GM21423 (cell line): ENCODE data around the gene DNM2.
"Not testable (repeated sequence)": the region's sequence is repeated elsewhere in the genome, so short reads cannot be mapped to it uniquely, and the experiment has no call there.

Experiments
- ATAC-seq: cut with Tn5 transposase; IDR thresholded peaks from one replicate; pipeline ENCODE4 v1.9.1; 2021; ENCODE audit warnings: mild to moderate bottlenecking, moderate library complexity; ENCODE audit not compliant: unreplicated experiment

The DNM2 gene

GRCh38 chr19:10751109-10751953 is 33.5 kb downstream of the DNM2 start:
- ATAC-seq = no peak

- no peak for ATAC-seq
Measured at GRCh38 chr19:10752237-10752912, 34.5 kb downstream of the DNM2 start.

GRCh38 chr19:10752913-10753704 is 35.2 kb downstream of the DNM2 start:
- ATAC-seq = no peak

DNA sequence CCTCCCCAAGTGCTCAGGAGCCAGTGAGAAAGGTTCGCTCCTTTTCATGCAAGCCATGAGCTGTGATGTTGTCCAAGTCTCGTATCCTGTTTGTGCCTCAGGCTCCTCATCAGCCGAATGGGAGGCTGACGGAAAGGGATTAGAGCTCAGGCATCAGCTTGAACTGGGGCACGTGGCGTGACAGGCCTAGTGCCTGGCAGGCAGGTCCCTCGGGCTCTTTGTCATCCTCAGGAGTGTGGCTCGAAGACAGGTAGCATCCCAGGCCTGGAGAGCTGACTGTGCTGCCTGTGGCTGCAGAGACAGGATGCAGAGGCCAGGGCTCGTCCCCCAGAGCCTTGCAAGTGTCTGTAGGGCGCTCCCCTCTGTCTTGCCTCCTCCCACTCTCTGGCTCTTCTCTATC is 38.5 kb downstream of the DNM2 start:
- no peak for ATAC-seq

DNA sequence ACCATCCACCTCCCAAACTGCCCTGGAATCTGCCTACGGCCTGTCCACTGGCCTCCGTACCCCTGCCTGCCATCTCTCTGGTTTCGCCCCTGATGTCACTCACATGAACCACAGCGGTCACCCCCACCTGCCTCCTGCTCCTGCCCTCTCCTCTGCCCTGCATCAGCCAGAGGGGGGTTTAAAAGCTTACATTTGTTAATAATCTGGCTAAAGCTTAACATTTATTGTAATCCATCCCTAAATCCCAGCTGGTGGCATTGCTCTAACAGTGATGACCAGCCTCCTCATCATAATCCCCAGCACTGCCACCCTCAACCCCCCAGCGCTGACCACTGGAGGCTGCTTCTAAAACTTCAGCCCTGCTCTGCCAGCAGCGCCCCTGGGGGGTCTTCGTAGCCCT is 38.9 kb downstream of the DNM2 start:
- ATAC-seq = no peak

GRCh38 chr19:10758050-10758449 is 40.2 kb downstream of the DNM2 start:
- ATAC-seq = not testable (repeated sequence)

- ATAC-seq = no peak
Measured at GRCh38 chr19:10758978-10759377, 41.1 kb downstream of the DNM2 start.

- ATAC-seq = no peak
Measured at GRCh38 chr19:10760273-10760944, 42.5 kb downstream of the DNM2 start.

DNA sequence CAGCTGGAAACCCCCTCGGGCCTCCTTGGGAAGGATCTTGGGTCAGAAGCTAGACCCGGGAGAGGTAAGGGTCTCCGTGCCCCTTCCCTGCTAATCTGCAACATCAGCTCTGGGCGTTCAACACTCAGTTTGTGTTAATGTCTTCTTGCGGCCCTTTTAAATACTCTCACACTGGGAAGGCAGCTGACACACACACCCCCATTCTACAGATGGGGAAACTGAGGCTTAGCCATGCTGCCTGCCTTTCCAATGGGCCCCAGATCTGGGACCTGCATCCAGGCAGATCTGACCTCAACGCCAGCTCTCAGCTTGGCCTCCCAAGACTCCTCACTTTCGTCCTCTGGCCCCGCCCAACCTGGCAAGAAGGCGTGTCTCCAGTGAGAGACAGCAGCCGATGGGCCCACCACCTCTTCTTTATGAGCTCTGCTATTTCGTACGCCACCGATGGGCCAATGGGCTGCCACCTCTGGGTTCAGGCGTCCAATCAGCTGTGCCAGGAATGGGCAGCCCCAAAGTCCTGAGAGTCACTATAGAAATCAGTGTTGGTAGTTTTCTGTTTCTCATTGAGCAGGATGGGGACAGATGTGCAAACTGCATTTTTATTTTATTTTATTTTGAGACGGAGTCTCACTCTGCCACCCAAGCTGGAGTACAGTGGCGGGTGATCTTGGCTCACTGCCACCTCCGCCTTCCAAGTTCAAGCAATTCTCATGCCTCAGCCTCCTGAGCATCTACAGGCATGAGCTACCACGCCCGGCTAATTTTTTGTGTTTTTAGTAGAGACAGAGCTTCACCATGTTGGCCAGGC is 43.8 kb downstream of the DNM2 start:
- ATAC-seq = no peak

DNA sequence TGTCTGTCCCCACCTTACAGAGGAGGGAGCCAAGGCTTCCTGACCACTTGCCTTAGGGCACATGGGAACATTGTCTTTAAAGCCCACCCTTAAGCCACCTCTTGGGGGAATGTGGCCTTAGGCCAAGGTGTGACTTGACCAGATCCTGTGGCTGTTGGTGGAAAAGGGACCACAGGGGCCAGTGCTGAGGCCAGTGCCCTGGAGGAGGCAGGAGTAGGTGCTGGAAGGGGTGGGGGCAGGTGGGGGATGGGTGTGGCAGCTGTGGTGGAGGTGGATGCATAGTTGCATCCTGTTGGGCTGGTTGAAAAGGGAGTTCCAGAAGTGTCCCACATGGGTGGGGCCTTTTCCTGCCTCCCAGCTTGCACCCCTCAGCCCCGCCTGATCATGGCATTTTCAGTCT is 44.8 kb downstream of the DNM2 start:
- ATAC-seq = no peak

- ATAC-seq = no peak
Measured at GRCh38 chr19:10763411-10763810, 45.5 kb downstream of the DNM2 start.

GRCh38 chr19:10763828-10764339 is 46.0 kb downstream of the DNM2 start:
- no peak for ATAC-seq

DNA sequence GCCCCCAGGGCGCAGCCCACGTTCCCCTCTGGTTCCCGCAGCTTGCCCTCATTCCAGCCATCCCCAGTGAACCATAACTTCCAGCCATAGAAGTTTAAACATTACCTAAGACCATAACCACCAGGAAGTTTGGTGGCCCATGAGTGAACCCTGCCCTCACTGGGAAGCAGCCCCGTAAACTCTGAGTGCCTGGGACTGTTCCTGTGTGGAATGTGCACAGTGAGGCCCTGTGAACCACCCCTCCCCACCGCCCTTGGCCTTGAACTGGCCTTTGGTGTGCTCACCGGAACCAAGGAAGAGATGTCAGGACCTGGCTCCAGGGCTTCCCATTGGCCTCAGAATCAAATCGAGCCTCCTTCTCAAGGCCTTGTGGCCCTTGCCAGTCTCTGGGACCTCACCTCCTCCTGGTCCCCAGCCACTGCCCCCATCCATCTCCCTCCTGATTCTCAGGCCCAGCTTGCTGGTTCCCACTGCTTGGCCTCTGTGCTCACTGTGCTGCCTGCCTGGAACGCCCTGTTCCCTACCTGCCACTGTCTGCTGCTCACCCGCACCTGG is 46.5 kb downstream of the DNM2 start:
- no peak for ATAC-seq

- ATAC-seq = no peak
Measured at GRCh38 chr19:10766049-10766623, 48.3 kb downstream of the DNM2 start.

- no peak for ATAC-seq
Measured at GRCh38 chr19:10766671-10767201, 48.9 kb downstream of the DNM2 start.

- no peak for ATAC-seq
Measured at GRCh38 chr19:10767726-10768125, 49.8 kb downstream of the DNM2 start.

GRCh38 chr19:10768369-10768768 is 50.5 kb downstream of the DNM2 start:
- ATAC-seq = no peak

GRCh38 chr19:10768936-10769335 is 51.1 kb downstream of the DNM2 start:
- no peak for ATAC-seq
